GM19193 (cell line): ENCODE measurements around the gene OR10R2.

Experiments used
- POLR2A ChIP-seq: IDR thresholded peaks from 4 replicates; pipeline ENCODE4 v1.6.1; 2011; ENCODE audit not compliant: insufficient read depth, insufficient read length; ENCODE audit errors: extremely low read depth

OR10R2 gene

GRCh38 chr1:158520021-158520420 is 48.0 kb downstream of the OR10R2 start:
- no peak for TF ChIP-seq POLR2A

GRCh38 chr1:158520955-158521665 is 49.1 kb downstream of the OR10R2 start:
- no peak for TF ChIP-seq POLR2A

- no peak for TF ChIP-seq POLR2A
These were observed 49.6 kb downstream of the OR10R2 start for GRCh38 chr1:158521666-158522058.

- no peak for TF ChIP-seq POLR2A
These were observed 55.3 kb downstream of the OR10R2 start for GRCh38 chr1:158527190-158527815.
